Fibroblast of lung (primary cell): Measurements from ENCODE around the gene TSPAN10.

Source experiments
- CTCF ChIP-seq, 2 donors: IDR thresholded peaks in 1 of 2; conservative IDR thresholded peaks in 1 of 2; 1 replicate in 1 of 2; 2 replicates in 1 of 2; pipeline ENCODE4 v1.5.1; 2011 to 2012; ENCODE audit warnings: low read length in 2 of 2, control low read depth in 1 of 2, inconsistent platforms in 1 of 2, low read depth in 1 of 2, mild to moderate bottlenecking in 1 of 2
- EZH2 ChIP-seq: IDR thresholded peaks from 2 replicates; pipeline ENCODE4 v1.5.1; 2012; ENCODE audit warnings: low read length, control low read depth, mild to moderate bottlenecking; ENCODE audit errors: missing control alignments

- no peak for TF ChIP-seq CTCF (conservative IDR thresholded peaks at IDR 0.05 in 1 of 2, IDR thresholded peaks at IDR 0.05 in 1 of 2; ENCODE audit: low read depth in 1 of 2, low read length in 2 of 2)
- no peak for TF ChIP-seq EZH2
These were observed 5.0 kb downstream of the TSPAN10 start for GRCh38 chr17:81641825-81642489.
